GM12801 (cell line): ENCODE results near the gene AKR7A2.

ENCODE experiments used
- CTCF ChIP-seq: IDR thresholded peaks from one replicate; pipeline ENCODE4 v1.5.1; 2011; ENCODE audit warnings: control low read depth; ENCODE audit not compliant: insufficient read length; ENCODE audit errors: extremely low read depth

AKR7A2 gene

GRCh38 chr1:19311931-19312781 is at the start of gene AKR7A2, which contains the start of gene SLC66A1:
Gene AKR7A2, minus strand, starts transcription at chr1:19312144. Its CDS starts 20 bp downstream, at chr1:19312124.
Gene SLC66A1, plus strand, starts transcription at chr1:19312326. Its CDS starts 5,352 bp downstream, at chr1:19317678.
- TF ChIP-seq CTCF = no peak

- no peak for TF ChIP-seq CTCF
Measured at GRCh38 chr1:19360843-19361610, 49.1 kb upstream of the AKR7A2 start.

GRCh38 chr1:19360432-19360831 is 48.5 kb upstream of the AKR7A2 start:
- TF ChIP-seq CTCF = no peak

GRCh38 chr1:19360016-19360415 is 48.1 kb upstream of the AKR7A2 start:
- TF ChIP-seq CTCF = no peak

- TF ChIP-seq CTCF = no peak
Measured at GRCh38 chr1:19359357-19359756, 47.4 kb upstream of the AKR7A2 start.

- TF ChIP-seq CTCF = no peak
Measured at GRCh38 chr1:19358710-19359109, 46.8 kb upstream of the AKR7A2 start.

- no peak for TF ChIP-seq CTCF
Measured at GRCh38 chr1:19357299-19357986, 45.5 kb upstream of the AKR7A2 start.
